GM12878 (cell line): Measurements from ENCODE around the gene MACF1. TPM values are rescaled to one million over a fixed set of nuclear protein-coding genes. Genes with fewer than 3 reads are reported as not detected.
A peak's percentile ranks its signal among the peaks of the same experiment; 100 is the strongest.

Experiments used
- ATF7 ChIP-seq: fragments of 450-650 bp; IDR thresholded peaks from 2 replicates; pipeline ENCODE4 v1.6.1; 2016; ENCODE audit warnings: low read depth, mild to moderate bottlenecking
- DPF2 ChIP-seq: fragments of 450-650 bp; IDR thresholded peaks from 2 replicates; pipeline ENCODE4 v1.6.1; 2017; ENCODE audit warnings: mild to moderate bottlenecking
- FOS ChIP-seq: IDR thresholded peaks from 3 replicates; pipeline ENCODE4 v1.6.1; 2011; ENCODE audit warnings: borderline replicate concordance; ENCODE audit not compliant: insufficient read length; ENCODE audit errors: extremely low read depth
- HCFC1 ChIP-seq: fragments of 150-350 bp; IDR thresholded peaks from 2 replicates; pipeline ENCODE4 v1.6.1; 2014; ENCODE audit warnings: low read length
- IKZF2 ChIP-seq, 2 experiments: fragments of 450-650 bp; IDR thresholded peaks; 2 replicates each; pipeline ENCODE4 v1.6.1; 2017; ENCODE audit warnings: mild to moderate bottlenecking in 2 of 2, moderate library complexity in 2 of 2
- IRF3 ChIP-seq: fragments of 450-650 bp; IDR thresholded peaks from 2 replicates; pipeline ENCODE4 v1.6.1; 2014; ENCODE audit warnings: mild to moderate bottlenecking
- JUNB ChIP-seq: IDR thresholded peaks from 2 replicates; pipeline ENCODE4 v1.6.1; 2016; ENCODE audit warnings: antibody characterized with exemption, mild to moderate bottlenecking
- LARP7 ChIP-seq: fragments of 450-650 bp; IDR thresholded peaks from 2 replicates; pipeline ENCODE4 v1.6.1; 2017; ENCODE audit warnings: mild to moderate bottlenecking
- MEF2A ChIP-seq: IDR thresholded peaks from 2 replicates; pipeline ENCODE4 v1.6.1; 2011; ENCODE audit warnings: low read depth, mild to moderate bottlenecking, low read length, moderate library complexity; ENCODE audit not compliant: insufficient read depth
- MXI1 ChIP-seq: fragments of 150-350 bp; IDR thresholded peaks from 2 replicates; pipeline ENCODE4 v1.6.1; 2011; ENCODE audit warnings: low read depth, mild to moderate bottlenecking, inconsistent platforms, low read length, improper control_type of control experiment
- PML ChIP-seq: IDR thresholded peaks from 2 replicates; pipeline ENCODE4 v1.6.1; 2012; ENCODE audit warnings: low read length, inconsistent platforms
- PRDM15 ChIP-seq: fragments of 450-650 bp; formaldehyde crosslinking; IDR thresholded peaks from 2 replicates; pipeline ENCODE4 v1.4.0; 2020; ENCODE audit warnings: mild to moderate bottlenecking, moderate library complexity
- SIN3A ChIP-seq: IDR thresholded peaks from 2 replicates; pipeline ENCODE4 v1.6.1; 2012; ENCODE audit warnings: low read depth, low read length, improper control_type of control experiment
- SMARCA5 ChIP-seq: fragments of 450-650 bp; IDR thresholded peaks from 2 replicates; pipeline ENCODE4 v1.6.1; 2017; ENCODE audit warnings: mild to moderate bottlenecking
- SMC3 ChIP-seq: IDR thresholded peaks from 2 replicates; pipeline ENCODE4 v1.6.1; 2011; ENCODE audit warnings: low read length, improper control_type of control experiment, borderline replicate concordance
- SPI1 ChIP-seq: IDR thresholded peaks from 2 replicates; pipeline ENCODE4 v1.6.1; 2011; ENCODE audit warnings: low read depth, mild to moderate bottlenecking, low read length, moderate library complexity, borderline replicate concordance; ENCODE audit not compliant: insufficient read depth
- SREBF2 ChIP-seq: IDR thresholded peaks from 2 replicates; pipeline ENCODE4 v1.6.1; 2012; ENCODE audit warnings: mild to moderate bottlenecking, low read length
- STAT3 ChIP-seq: IDR thresholded peaks from 2 replicates; pipeline ENCODE4 v1.6.1; 2011; ENCODE audit warnings: low read depth, low read length, improper control_type of control experiment
- TAF1 ChIP-seq: IDR thresholded peaks from 2 replicates; pipeline ENCODE4 v1.6.1; 2011; ENCODE audit warnings: mild to moderate bottlenecking, low read depth, low read length, borderline replicate concordance
- TCF3 ChIP-seq: IDR thresholded peaks from 2 replicates; pipeline ENCODE4 v1.6.1; 2012; ENCODE audit warnings: low read depth, mild to moderate bottlenecking, low read length, borderline replicate concordance; ENCODE audit not compliant: insufficient read depth
- YY1 ChIP-seq: IDR thresholded peaks from 2 replicates; pipeline ENCODE4 v1.6.1; 2011; ENCODE audit warnings: low read depth, mild to moderate bottlenecking, low read length
- ZBED1 ChIP-seq: IDR thresholded peaks from 2 replicates; pipeline ENCODE4 v1.6.1; 2016; ENCODE audit warnings: borderline replicate concordance
- ZNF207 ChIP-seq: fragments of 450-650 bp; IDR thresholded peaks from 2 replicates; pipeline ENCODE4 v1.6.1; 2014; ENCODE audit warnings: antibody characterized with exemption, mild to moderate bottlenecking, borderline replicate concordance
- ZSCAN29 ChIP-seq: fragments of 450-650 bp; IDR thresholded peaks from 2 replicates; pipeline ENCODE4 v1.6.1; 2017; ENCODE audit warnings: mild to moderate bottlenecking, moderate library complexity
- polyA plus RNA-seq, 11 experiments: library from polyadenylated mRNA; depleted of rRNA in 4 of 11; unstranded in 6 of 11; stranded (reverse) in 5 of 11; fragments of >200 nt; fragmentation: Nextera tagmentation in 4 of 11; fragmentation: Illumina TruSeq in 1 of 11; extraction: Ambion mirVana in 4 of 11; extraction: Trizol in 1 of 11; gene quantifications; 1 replicate in 1 of 11; 2 replicates in 10 of 11; pipeline versions ENCODE4 v1.2.1 to v1.2.3, GENCODE V29; 2011 to 2016; ENCODE audit warnings: inconsistent platforms in 2 of 11, missing spikeins in 2 of 11, low read depth in 1 of 11
- total RNA-seq, 4 experiments: library from RNA; depleted of rRNA in 3 of 4; stranded (reverse); fragments of >200 nt in 3 of 4; fragmentation: Illumina TruSeq in 1 of 4; extraction: Trizol in 1 of 4; gene quantifications; 2 replicates each; pipeline versions ENCODE4 v1.2.1 to v1.2.3, GENCODE V29; 2013 to 2021
- TF ChIP-seq, protein P1 (sequence below): IDR thresholded peaks from 2 replicates; pipeline ENCODE4 v1.6.1; 2011; ENCODE audit warnings: borderline replicate concordance, low read depth, mild to moderate bottlenecking, moderate library complexity, mixed read lengths, low read length; ENCODE audit not compliant: insufficient read depth; ENCODE audit errors: extremely low read length
- TF ChIP-seq, protein P2 (sequence below): IDR thresholded peaks from 2 replicates; pipeline ENCODE4 v1.6.1; 2011; ENCODE audit warnings: low read depth, low read length, improper control_type of control experiment, borderline replicate concordance

The MACF1 gene
- total and polyA plus RNA-seq, 10 of the 15 experiments (the other 5 are each of a cell fraction or from before 2014, with no cell fraction given): 15.5 to 201 (median 76.9) TPM

DNA sequence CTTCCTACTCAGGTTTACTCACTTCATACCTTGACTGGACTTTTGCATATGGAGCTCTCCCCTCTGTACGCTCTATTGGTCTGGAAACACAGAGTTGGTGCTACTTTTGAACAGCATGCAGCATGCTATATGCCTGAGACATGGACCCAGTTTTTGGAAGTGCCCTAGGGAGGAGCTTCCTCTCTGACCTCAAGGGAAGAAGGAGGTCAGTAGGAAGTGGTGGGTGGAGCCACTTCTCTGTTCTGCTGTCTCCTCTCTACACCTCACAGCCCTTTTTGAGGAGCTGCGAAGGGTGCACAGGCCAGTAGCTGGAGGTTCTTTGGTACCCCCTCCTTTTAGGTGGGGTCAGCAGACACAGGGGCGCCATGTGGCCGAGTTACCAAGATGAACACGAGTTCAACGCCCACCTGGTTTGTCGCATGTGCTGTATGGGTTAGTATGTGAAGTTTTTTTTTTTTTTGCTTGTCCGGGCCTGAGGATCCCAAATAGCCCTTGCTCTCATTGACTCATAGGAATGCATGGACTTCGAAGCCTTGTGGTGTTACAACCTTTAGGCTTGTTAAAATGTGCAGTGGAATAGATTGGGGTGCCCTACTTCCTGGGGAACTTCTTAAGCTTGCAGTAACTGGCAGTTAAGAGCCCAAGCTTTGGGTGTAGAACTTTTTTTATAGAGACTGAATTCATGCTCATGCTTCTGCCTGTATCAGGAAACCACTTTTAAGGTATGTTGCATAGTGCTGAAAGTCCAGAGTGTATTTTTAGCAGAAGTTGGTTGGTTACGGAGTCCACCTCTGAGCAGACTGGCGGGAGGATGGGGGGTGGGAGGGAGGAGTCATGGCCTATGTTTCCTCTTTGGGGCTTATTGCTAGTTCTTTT lies 10.7 kb downstream of the MACF1 start (continued):
- no peak for TF ChIP-seq PRDM15
- peak; percentile 60 for TF ChIP-seq PML
- no peak for TF ChIP-seq JUNB
- TF ChIP-seq, protein P1, sequence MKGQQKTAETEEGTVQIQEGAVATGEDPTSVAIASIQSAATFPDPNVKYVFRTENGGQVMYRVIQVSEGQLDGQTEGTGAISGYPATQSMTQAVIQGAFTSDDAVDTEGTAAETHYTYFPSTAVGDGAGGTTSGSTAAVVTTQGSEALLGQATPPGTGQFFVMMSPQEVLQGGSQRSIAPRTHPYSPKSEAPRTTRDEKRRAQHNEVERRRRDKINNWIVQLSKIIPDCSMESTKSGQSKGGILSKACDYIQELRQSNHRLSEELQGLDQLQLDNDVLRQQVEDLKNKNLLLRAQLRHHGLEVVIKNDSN: no peak
- no peak for TF ChIP-seq SIN3A
- no peak for TF ChIP-seq LARP7
- TF ChIP-seq ATF7: peak; percentile 33; the same call in 1 of the 2 replicates
- TF ChIP-seq ZSCAN29: no peak
- 0 out of 2 replicates have a peak, but pooled peaks have one; percentile 40 for TF ChIP-seq ZBED1
- TF ChIP-seq STAT3: no peak
- TF ChIP-seq SMARCA5: 0 out of 2 replicates have a peak, but pooled peaks have one; percentile 63
- TF ChIP-seq SMC3: no peak
- peak; percentile 73; the same call in 1 of the 2 replicates for TF ChIP-seq TAF1
- TF ChIP-seq TCF3: no peak
- peak; percentile 87 for TF ChIP-seq MEF2A
- TF ChIP-seq IRF3: no peak
- peak; percentile 61 for TF ChIP-seq MXI1
- TF ChIP-seq YY1: peak; percentile 1; the same call in 1 of the 2 replicates
- no peak for TF ChIP-seq HCFC1
- peak; percentile 65; the same call in 1 of the 2 replicates for TF ChIP-seq SPI1
- TF ChIP-seq, protein P2, sequence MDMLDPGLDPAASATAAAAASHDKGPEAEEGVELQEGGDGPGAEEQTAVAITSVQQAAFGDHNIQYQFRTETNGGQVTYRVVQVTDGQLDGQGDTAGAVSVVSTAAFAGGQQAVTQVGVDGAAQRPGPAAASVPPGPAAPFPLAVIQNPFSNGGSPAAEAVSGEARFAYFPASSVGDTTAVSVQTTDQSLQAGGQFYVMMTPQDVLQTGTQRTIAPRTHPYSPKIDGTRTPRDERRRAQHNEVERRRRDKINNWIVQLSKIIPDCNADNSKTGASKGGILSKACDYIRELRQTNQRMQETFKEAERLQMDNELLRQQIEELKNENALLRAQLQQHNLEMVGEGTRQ: no peak
- TF ChIP-seq DPF2: no peak
- TF ChIP-seq ZNF207: no peak
- no peak for TF ChIP-seq SREBF2
- peak in 1 of 2 experiments; percentile 27; a peak in 1 of 4 replicates for TF ChIP-seq IKZF2 (IDR thresholded peaks at IDR 0.05)
- no peak for TF ChIP-seq FOS
